ENCODE measurements around the gene SPDYE6.
A peak's percentile ranks its signal among the peaks of the same experiment; 100 is the strongest.
"Not testable (repeated sequence)": the region's sequence is repeated elsewhere in the genome, so short reads cannot be mapped to it uniquely, and the experiment has no call there.

SPDYE6 gene

DNA sequence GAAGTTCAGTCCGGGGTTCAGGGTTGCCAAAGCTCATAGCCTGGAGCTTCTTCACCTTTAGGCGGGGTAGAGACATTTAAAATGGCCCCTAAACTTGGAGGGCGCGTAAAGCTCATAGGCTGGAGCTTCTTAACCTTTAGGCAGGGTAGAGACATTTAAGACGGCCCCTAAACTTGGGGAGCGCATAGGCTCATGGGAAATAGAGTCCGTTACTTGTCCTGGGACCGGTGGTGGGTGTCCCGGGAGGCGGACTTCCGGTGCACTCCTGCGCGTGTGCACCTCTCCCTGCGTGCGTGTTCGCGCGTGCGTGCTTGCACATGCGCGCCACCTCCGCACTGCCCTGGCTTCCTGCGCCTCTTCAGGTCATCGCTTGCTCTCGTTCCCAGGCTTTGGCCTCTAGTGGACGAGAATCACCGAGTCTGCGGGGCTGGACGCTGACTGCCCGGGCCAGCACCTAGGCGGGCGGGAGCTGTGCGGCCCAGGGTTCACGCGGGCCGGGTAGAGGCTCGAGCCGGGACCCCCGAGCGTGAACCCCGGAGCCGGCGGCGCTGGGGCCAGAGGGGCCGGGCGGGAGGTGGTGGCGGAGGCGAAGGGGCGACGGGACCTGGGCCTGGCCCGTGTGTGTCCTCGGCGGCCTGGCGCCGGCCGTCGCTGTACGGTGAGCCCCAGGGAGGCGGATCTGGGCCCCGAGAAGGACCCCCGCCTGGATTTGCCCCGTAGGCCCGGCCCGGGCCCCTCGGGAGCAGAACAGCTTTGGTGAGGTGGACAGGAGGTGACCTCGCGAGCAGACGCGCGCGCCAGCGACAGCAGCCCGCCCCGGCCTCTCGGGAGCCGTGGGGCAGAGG lies 7.5 kb upstream of the SPDYE6 start:
- DNase-seq, result peak; percentile 59

DNA sequence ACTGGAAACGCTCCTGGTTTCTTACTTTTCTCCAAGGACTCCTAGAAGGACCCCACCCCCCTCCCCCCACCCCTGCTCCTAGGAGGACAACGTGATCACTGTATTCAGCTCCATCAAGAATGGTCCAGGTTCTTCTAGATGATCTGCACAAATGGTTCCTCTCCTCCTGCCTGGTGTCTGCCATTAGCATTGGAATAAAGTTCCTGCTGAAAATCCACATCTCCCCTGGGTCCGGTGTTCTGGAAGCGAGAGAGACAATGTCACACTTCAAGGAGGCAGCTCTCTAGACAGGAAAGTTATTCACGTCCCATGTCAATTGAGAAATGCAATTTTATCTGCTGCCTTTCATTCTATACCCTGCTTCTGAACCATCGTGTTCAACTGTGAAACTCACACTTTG lies 9.3 kb downstream of the SPDYE6 start:
- DNase-seq, result not testable (repeated sequence)

DNA sequence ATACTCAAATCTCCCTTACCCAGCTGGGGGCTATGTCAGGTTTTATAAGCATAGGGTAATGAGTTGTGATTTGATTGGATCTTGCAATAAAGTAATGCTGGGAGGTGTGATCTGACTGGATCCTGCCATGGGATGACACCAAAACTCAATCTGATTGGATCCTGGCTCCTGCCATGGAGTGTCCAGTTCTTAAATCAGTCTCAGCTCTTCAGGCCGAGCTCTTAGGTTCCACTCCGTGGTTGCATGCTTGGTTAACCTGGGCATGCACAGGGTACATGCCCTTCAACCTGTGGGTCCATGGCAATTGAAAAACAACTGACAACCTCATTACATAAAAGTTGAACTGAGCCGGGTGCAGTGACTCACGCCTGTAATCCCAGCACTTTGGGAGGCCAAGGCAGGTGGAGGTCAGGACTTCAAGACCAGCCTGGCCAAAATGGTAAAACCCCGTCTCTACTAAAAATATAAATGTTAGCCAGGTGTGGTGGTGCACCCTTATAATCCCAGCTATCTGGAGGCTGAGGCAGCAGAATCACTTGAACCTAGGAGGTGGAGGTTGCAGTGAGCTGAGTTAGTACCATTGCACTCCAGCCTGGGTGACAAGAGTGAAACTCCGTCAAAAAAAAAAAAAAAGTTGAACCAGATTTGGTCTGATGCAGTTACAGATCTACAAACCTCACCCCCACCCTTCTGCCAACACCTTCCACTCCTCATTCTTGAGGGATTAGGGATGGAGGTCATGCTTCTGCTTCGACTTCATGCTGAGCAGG lies 15.5 kb downstream of the SPDYE6 start:
- not testable (repeated sequence) for DNase-seq

DNA sequence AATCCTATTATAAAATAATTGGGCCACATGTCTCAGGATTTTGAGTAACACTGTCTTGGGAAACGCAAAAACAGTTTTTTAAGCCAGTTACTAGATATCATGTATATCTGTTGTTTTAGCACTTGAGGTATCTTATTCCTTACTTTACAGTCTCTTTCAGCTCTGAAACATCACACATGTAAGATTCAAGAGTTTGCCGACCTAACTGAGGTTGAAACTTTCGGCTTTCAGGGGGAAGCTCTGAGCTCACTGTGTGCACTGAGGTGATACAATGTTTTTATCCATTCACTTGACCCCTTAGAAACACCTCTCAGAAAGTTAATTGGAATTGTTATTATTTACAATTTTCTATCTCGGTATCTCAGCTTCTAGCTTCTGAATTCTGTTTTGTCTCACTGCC lies 18.8 kb downstream of the SPDYE6 start:
- not testable (repeated sequence) for DNase-seq

DNA sequence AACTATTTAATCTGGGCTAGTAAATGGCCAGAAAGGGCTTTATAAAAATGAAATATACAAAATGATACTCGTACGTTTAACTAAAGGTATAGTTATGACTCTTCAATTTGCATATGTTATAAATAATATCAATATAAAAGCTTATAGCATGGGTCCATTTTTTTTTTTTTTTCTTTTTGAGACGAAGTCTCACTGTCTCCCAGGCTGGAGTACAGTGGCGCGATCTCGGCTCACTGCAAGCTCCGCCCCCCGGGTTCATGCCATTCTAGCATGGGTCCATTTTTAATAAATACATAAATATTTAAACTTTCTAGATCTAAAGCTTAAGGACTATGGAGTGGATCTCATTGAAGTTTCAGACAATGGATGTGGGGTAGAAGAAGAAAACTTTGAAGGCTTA lies 19.2 kb downstream of the SPDYE6 start:
- DNase-seq, result not testable (repeated sequence)

DNA sequence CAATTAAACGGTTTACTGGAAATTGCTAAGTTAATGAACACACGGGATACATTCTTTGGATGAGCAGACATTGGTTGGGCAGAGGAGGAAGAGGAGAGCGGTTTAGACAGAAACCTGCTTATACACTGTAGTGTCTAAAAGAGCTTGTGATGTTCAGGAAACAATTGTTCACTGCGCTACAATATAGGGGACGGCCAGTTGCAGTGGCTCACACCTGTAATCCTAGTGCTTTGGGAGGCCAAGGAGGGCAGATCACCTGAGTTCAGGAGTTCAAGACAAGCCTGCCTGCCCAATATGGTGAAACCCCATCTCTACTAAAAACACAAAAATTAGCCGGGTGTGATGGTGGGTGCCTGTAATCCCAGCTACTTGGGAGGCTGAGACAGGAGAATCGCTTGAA lies 20.7 kb downstream of the SPDYE6 start:
- not testable (repeated sequence) for DNase-seq

DNA sequence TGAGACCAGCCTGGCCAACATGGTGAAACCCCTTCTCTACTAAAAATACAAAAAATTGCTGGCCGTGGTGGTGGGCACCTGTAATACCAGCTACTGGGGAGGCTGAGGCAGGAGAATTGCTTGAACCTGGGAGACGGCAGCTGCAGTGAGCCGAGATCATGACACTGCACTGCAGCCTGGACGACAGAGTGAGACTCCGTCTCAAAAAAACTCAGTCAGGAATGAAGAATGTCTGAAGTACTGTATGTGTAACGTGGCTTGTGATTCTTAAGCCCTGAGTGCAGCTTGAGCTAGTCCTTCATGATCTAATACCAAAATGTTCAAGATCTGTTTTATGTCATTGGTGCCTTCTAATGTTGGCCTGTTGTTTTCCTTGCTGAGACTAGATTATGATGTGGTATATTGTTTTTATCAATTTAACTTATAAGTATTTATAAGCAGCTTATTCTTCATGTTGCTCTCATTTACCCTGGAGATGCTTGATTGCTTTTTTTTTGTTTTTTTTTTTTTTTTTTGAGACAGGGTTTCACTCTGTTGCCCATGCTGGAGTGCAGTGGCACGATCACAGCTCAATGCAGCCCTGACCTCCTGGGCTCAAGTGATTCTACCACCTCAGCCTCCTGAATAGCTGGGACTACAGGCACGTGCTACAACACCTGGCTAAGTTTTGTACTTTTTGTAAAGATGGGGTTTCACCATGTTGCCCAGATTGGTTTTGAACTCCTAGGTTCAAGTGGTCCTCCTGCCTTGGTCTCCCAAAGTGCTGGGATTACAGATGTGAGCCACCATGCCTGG lies 25.4 kb downstream of the SPDYE6 start:
- not testable (repeated sequence) for DNase-seq

DNA sequence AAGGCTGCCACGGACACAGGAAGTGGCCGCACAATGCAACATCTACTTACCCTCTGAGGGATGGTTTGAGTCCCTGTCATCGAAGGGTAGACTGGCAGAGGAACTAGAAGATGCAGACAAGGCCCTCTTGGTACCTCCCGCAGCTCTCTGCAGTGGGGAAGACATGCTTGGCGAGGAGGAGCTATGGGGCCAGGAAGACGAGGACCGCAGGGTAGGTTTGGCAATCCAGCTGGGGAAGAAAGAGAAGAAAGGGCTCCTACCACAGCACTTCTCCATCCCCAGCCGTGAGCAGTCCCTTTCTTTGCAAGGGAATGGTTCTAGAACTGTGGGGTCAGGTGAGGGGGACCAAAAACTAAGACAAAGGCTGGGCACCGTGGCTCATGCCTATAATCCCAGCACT lies 26.9 kb downstream of the SPDYE6 start:
- DNase-seq, result not testable (repeated sequence)

DNA sequence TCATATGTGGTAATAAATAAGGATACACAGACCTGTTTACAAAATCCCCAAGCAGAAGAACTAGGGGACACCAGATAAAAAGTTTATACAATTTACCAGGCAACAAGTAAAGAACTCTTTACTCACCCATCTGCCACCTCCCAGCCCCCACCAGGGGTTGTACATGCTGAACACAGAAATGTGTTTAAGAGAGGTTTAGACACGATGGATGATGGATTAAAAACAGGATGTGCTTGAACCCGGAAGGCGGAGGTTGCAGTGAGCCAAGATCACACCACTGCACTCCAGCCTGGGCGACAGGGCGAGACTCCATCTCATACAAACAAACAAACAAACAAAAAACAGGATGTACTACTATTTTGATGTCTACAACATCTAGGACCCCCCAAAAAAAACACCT lies 27.4 kb downstream of the SPDYE6 start:
- DNase-seq, result not testable (repeated sequence)

DNA sequence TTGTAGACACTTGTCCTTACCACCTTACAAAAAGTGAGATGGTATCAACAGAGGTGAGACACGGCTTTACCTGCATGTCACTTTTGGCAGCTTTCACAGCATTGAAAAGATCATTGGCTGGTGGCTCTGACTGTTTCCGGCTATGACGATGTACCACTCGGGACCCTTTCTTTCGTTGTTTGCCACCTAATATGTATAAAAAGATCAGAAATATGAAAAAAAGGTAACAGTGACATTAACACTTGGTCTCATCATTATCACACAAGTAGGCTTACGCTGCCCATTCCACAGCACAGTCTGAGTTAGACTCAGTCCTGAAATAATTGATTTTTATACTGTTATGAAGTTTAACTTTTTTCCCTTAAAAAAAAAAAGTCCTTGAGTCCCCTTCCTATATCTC lies 29.1 kb downstream of the SPDYE6 start:
- not testable (repeated sequence) for DNase-seq

DNA sequence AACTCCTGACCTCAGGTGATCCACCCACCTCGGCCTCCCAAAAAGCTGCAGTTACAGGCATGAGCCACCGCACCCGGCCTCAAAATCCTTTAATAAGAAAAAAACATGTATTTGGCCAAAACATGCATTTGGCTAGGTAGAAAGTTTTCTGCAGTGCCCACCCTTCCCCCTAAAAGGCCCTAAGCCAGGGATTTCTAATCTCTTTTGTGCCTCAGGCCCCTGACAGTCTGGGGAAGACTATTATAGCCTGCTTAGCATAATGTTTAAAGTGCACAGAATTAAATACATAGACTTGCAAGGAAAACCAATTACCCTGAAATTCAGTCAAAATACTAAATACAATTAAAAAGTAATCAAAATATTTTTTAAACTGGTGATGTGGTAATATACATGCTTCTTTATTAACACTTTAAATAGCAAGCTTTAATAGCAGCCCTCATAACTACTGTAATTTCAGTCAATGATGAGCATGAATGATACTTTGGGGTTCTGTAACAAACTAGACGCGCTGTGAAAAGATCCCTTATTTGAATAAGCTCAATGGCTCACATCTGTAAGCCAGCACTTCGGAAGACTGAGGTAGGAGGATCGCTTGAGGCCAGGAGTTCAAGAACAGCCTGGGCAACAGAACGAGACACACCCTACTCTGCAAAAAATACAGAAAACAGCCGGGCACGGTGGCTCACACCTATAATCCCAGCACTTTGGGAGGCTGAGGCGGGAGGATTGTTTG lies 29.9 kb downstream of the SPDYE6 start:
- DNase-seq, result no peak

DNA sequence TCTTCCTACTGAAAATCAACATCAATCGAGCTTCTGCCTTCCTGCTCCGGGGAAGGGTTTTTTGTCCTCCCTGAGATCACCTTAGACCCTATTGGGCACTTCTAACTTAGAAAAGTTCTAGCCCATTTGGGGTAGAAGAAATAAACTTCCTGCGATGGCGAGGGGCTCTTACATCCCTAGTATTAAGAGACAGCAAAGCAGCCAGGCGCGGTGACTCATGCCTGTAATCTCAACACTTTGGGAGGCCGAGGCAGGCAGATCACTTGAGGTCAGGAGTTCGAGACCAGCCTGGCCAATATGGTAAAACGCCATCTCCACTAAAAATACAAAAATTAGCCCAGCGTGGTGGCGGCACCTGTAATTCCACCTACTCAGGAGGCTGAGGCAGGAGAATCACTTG lies 31.1 kb downstream of the SPDYE6 start:
- not testable (repeated sequence) for DNase-seq

DNA sequence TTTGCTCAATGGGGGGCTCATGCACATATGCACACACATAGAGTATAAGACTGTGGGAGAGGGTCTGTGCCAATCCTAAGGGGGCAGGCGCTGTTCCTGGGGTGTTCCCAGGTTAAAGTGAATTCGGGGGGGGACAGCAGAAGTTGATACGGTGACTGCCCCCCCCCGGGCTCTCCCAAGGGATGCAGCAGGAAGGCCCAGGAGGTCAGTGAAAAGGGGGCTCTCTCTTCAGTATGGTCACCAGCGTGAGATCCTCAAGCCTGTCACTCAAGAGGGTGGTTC lies 32.4 kb downstream of the SPDYE6 start:
- no peak for DNase-seq

DNA sequence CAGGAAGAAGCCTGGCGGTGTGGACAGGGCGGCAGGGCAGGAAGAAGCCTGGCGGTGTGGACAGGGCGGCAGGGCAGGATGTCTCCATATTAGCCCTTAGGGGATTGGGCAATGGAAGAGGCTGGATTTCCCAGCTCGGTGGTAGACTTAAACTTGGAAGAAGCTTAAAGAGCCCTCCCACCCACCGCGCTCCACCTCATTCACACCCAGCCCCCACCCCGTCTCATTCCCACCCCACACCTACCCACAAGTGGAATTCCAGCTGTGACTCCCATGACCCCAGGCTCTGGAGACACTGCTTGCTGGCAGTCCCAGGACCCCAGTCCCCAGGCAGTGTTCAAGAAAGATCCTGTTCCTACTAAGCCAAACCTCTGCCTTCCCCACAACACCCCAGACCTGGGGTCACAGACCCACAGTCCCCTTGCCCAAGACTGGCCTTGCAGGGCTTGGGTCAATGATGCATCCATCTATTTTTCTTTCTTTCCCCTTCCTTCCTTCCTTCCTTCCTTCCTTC lies 34.0 kb downstream of the SPDYE6 start:
- DNase-seq, result no peak

DNA sequence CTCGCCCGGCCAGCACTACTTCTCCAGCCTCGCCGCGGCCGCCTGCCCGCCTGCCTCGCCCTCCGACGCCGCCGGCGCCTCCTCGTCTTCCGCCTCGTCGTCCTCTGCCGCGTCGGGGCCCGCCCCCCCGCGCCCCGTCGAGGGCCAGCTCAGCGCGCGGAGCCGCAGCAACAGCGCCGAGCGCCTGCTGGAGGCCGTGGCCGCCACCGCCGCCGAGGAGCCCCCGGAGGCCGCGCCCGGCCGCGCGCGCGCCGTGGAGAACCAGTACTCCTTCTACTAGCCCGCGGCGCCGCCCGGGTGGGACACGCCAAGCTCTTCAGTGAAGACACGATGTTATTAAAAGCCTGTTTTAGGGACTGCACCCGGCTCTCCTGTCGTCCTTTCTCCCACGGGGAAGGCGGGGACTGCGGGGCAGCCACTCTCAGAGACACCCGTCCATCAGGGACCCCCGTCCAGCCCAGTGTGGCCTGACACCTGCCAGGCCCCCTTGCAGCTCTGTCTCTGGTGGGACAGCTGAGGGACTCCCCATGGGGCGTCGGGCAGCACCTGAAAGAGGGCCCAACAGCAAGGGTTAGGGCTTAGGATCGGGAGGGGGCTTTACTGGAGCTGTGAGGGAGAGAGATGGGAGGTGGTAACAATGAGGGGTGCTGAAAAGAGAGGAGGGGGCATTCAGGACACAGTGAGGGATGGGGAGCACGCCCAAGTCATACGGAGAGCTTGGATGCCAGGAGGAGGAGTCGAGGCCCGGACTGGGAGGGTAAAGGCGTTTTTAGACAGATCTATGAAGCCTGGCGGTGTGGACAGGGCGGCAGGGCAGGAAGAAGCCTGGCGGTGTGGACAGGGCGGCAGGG lies 34.7 kb downstream of the SPDYE6 start:
- no peak for DNase-seq

DNA sequence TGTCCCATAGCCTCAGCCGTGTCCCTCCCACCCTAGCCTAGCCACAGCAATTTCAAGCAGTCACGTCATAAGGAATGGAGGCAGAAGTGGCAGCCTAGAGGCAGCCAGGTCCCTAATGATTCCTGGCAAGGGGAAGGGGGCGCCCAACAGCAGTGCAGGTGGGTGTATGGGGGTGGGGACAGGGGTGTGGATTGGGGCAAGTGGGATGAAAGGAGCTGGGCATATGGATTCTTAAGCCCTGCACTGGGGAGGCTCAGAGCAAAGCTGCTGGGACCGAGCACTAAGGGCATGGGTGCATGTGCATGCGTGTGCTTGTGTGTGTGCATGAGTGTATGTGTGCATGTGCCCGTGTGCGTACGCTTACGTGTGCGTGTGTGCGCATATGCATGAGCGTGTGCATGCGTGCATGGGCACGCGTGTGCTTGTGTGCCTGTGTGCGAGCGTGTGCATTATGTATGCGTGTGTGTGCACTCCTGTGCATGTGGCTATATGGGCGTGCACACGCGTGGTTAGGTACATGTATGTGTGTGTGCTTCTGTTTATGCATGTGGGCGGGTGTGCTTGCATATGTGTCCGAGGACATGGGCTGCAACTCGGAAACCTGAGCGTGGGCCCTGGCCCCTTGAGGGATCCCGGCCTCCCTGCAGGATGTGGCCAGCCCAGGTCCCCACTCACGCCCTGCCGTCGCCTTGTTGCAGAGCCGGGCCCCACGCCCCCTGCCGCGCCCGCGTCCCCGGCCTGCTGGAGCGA lies 35.5 kb downstream of the SPDYE6 start:
- no peak for DNase-seq

DNA sequence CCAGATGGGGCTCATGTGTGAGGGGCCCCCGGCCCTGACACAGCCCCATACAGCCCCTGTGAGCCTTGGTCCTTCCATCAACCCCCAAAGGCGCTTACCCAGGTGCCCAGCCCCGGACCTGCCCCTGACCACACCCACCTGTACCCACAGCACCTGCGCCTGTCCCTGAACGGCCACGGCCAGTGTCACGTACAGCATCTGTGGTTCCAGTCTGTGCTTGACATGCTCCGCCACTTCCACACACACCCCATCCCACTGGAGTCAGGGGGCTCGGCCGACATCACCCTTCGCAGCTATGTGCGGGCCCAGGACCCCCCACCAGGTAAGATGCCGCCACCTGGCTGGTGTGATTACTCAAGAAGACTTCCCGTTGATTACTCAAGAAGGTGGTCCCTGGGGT lies 36.1 kb downstream of the SPDYE6 start:
- DNase-seq, result no peak

DNA sequence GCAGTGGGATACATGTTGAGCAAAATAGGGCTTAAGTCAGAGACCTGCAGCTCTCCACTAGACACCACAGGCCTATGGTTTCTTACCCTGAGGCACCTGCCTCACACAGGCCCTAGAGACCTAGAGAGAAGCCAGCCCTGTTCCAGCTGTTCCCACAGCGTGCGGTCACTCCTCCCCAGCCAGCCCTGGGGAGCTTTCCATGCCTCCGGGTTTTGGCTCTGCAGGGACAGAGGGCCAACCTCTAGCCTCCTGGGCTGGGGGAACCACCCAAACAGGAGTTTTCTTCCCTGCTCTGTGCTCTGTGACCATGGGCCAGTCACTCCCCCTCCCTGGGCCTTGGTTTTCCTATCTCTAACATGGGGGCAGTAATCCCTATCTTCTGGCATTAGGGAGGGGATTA lies 36.6 kb downstream of the SPDYE6 start:
- no peak for DNase-seq

DNA sequence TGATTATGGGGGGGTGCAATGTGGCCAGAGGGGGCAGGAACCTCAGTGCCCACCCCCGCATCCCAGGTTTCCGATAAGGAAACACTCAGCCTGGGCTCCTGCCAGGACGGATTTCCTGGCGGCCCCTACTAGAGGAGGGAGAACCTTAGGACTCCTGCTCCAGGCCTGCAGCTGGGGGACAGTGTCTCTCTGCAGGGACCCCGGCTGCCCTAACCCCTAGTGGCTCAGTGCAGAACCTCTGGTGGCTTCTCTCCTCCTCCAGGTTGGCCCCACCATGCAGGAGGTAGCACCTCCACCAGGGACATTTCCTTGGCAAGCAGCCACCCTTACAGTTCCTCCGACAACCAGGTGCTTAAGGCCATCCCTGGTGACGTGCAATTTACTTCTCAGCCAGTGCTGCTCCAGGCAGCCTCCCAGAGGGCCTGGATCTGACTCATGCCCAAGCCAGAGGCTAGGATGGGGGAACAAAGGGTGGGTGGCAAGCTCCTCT lies 37.7 kb downstream of the SPDYE6 start:
- DNase-seq, result no peak

DNA sequence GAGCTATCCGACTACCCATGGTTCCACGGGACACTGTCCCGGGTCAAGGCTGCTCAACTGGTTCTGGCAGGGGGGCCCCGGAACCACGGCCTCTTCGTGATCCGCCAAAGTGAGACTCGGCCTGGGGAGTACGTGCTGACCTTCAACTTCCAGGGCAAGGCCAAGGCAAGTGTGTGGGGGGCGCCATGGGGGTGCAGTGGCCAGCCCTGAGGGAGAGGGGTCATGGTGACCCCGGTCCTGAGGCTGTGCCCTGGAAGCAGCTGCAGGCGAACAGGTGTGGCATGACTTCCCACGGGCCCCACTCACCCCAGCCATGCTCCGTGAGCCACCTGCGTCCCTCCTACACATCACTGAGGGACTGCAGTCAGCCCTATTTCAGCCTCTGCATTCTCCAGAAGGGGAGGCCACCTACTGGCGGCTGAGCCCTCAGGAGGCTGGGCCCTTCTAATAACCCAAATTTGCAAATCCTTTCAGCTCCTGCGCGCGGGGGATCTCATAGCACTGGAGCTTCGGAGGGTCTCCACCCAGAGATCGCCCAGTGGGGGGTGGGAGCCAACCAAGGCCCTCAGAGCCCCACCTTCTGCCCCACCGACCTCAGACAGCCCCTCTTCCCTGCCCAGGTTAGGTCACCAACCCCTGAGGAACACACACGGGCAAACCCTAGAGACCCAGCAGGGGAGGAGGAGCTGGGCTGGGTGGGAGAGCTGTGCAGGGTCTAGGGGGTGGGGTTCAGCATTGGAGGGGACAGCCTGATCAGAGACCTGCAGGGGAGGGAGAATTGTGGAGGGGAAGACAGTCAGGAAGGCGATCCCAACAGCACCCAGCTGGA lies 38.8 kb downstream of the SPDYE6 start:
- DNase-seq, result no peak

Measured in NCI-H1417 treated with DMSO at 0.1 percent for 48 hours (cell line).